Mucosa of descending colon (tissue), 3 donors: ENCODE data around the gene MEGF11. TPM values are rescaled to one million over a fixed set of nuclear protein-coding genes. Genes with fewer than 3 reads are reported as not detected.
A peak's percentile ranks its signal among the peaks of the same experiment; 100 is the strongest.

Experiments used
- ATAC-seq: fragments of 200-7000 bp; cut with Tn5 transposase; one replicate; pipeline ENCODE4 v1.9.1; 2020; ENCODE audit warnings: mild to moderate bottlenecking, moderate library complexity
- DNase-seq, 3 donors: peaks; one replicate each; pipeline ENCODE4 v3.0.0-alpha.2; 2020
- H3K36me3 ChIP-seq: fragments of 200-600 bp; one replicate; pipeline ENCODE4 v1.8.0; 2021; ENCODE audit warnings: low read depth, mild to moderate bottlenecking
- H3K4me1 ChIP-seq: fragments of 200-600 bp; one replicate; pipeline ENCODE4 v1.8.0; 2021; ENCODE audit warnings: low read depth, mild to moderate bottlenecking
- H3K4me3 ChIP-seq: fragments of 200-600 bp; one replicate; pipeline ENCODE4 v1.8.0; 2021; ENCODE audit warnings: mild to moderate bottlenecking
- H3K9me3 ChIP-seq: fragments of 200-600 bp; one replicate; pipeline ENCODE4 v1.8.0; 2021; ENCODE audit warnings: mild to moderate bottlenecking
- intact Hi-C, 2 donors: fragments of 100-400 bp; cut with DNase I in 1 of 2; cut with micrococcal nuclease in 1 of 2; formaldehyde crosslinking; loops; one replicate each; pipeline versions ENCODE4 v1.11.0 to v1.11.1; 2022; cut with DNase I, micrococcal nuclease
- total RNA-seq, 3 donors: library from RNA; stranded (reverse); fragmentation: NEBNext Ultra II Directional in 2 of 3; extraction: Animal tissue kit (Norgen Biotek cat#: 25700) in 2 of 3; gene quantifications; one replicate each; pipeline versions ENCODE4 v1.2.1 to v1.2.4, GENCODE V29; 2021 to 2023
- TF ChIP-seq, protein P1 (sequence below): fragments of 200-600 bp; IDR thresholded peaks from one replicate; pipeline ENCODE4 v1.8.0; 2022; ENCODE audit warnings: antibody characterized with exemption, mild to moderate bottlenecking
- donor health status: DM: no; HTN: no; CAD: no; lungs with moderate emphysema.
- donor health status: DM: no; HTN: no; CAD: no.
- donor health status: DM: no; HTN: yes; CAD: no.

Gene MEGF11
- total RNA-seq, 3 donors from 2014 or later, result 0.12 to 0.29 (median 0.19) TPM

DNA sequence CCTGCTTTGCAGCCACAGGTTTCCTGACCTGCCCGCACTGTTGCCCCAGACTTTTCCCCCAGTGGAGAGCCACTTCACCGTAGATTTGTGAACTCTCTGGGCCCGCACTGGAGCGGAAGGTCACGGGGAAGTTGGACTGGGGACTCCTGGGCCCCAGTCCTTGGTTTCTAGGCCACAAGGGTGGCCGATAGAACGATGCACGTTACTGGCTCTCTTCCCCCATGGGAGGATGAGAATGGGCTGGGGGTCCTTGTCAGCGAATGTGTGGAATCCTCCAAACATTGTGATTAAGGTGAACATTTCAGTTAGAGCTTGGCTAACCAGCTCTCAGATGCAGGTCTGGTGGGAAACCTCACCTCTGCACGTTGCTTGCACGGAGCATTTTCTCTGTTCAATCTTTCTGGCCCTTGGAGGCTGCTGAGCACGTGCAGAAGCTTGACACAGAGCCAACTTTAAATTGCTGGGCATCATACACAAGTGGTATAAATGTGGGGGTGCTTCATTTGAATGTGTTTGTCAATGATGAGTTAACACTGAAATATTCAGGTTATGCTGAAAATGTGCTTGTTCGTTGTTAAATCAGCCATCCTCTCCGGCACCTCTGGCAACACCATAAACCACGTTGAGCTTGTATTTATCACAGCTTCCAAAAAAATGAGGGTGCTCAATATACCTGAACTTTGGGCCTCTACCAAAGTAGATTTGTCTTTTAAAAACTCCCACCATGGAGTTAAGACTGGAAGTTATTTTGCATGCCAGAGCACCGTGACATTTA lies 40.8 kb upstream of the MEGF11 start:
- Histone ChIP-seq H3K9me3 (no peaks in the 10 kb centered on the region), H3K4me1 (peaks cover 25% of the 10 kb centered on the region), H3K4me3 (peak overlapping the region; percentile 61), H3K36me3 (no peaks in the 10 kb centered on the region)
- intact Hi-C loops, result no loop called here
- ATAC-seq (peak; percentile 55), DNase-seq (peak in 1 of 3 donors; percentile 69)
- TF ChIP-seq, protein P1, sequence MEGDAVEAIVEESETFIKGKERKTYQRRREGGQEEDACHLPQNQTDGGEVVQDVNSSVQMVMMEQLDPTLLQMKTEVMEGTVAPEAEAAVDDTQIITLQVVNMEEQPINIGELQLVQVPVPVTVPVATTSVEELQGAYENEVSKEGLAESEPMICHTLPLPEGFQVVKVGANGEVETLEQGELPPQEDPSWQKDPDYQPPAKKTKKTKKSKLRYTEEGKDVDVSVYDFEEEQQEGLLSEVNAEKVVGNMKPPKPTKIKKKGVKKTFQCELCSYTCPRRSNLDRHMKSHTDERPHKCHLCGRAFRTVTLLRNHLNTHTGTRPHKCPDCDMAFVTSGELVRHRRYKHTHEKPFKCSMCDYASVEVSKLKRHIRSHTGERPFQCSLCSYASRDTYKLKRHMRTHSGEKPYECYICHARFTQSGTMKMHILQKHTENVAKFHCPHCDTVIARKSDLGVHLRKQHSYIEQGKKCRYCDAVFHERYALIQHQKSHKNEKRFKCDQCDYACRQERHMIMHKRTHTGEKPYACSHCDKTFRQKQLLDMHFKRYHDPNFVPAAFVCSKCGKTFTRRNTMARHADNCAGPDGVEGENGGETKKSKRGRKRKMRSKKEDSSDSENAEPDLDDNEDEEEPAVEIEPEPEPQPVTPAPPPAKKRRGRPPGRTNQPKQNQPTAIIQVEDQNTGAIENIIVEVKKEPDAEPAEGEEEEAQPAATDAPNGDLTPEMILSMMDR, result no peak

DNA sequence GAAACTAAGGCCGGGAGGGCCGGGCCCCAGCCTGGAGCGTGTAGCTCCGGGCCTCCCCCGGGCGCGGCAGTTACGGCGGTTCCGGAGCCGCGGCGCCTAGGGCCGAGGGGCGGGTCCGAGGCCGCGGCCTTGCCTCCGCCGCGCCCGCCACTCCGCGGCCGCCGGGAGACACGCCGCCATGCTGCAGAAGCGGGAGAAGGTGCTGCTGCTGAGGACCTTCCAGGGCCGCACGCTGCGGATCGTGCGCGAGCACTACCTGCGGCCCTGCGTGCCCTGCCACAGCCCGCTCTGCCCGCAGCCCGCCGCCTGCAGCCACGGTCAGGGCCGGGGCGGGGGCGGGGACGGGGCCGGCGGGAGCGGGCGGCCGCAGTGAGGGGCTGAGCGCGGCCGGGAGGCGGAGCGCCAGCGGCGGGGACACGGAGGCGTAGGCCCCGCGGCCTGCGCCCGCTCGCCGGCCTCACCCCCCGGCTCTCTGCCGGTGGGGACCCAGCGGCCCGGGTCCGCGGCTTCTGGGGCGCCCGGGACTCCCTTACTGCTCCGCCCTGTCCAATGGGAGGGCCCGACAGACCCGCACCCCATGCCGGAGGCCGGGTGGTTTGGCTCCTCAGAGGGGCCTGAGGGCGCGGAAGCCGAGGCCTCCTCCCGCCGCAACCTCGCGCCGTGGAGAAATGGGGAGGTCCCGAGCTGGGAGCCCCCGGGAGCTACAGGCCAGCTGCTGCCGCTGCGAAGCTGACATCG lies 40.0 kb upstream of the MEGF11 start, which contains the start of gene DIS3L:
TSS of gene DIS3L (plus strand) at position 150 of the 738 bp plus-strand sequence. CDS start at position 179, 29 bp downstream.
- DNase-seq, result peak; percentile 75 to 82 (median 78)
- peaks cover 25% of the 10 kb centered on the region for H3K4me1 ChIP-seq
- intact Hi-C loops, result no loop called here
- TF ChIP-seq, protein P1, result no peak
- peak; percentile 91 for ATAC-seq
- H3K36me3 ChIP-seq, result no peaks in the 10 kb centered on the region
- peak within 1 kb of the TSS; percentile 61 for H3K4me3 ChIP-seq
- H3K9me3 ChIP-seq, result no peaks in the 10 kb centered on the region

DNA sequence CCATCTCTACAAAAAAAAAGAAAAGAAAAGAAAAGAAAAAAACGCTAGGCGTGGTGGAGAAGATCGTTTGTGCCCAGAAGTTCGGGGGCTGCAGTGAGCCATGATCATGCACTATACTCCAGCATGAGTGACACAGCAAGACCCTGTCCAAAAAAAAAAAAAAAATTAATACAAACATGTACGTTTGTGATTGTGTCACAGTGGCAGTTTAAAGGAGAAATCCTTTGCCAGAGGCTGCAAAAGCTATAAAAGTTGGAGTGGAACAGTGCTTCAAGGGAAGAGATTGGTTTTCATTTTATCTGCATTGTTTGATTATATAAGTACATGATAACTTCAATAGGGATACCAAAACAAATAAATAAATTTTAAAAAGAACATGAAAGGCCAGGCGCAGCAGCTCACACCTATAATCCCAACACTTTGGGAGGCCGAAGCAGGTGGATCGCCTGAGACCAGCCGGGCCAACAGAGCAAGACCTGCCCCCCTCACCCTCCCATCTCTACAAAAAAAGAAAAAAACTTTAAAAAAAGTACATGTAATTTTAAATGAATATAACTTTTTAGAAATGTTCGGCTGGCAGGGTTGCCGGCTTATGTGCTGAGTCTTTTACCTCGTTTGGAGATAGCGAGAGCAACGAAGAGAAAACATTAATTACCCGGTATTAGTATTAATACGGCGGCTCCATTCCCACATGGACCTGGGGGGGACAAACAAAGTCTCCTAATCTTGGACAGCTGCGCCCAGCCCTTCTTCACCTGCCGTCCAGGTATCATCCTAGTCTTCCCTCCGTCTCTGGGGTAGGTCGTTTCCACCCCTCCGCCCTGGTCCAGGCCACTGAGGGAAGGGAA lies 39.2 kb upstream of the MEGF11 start:
- DNase-seq, result peak in 1 of 3 donors; percentile 34
- ATAC-seq, result no peak
- intact Hi-C loops, result no loop called here

DNA sequence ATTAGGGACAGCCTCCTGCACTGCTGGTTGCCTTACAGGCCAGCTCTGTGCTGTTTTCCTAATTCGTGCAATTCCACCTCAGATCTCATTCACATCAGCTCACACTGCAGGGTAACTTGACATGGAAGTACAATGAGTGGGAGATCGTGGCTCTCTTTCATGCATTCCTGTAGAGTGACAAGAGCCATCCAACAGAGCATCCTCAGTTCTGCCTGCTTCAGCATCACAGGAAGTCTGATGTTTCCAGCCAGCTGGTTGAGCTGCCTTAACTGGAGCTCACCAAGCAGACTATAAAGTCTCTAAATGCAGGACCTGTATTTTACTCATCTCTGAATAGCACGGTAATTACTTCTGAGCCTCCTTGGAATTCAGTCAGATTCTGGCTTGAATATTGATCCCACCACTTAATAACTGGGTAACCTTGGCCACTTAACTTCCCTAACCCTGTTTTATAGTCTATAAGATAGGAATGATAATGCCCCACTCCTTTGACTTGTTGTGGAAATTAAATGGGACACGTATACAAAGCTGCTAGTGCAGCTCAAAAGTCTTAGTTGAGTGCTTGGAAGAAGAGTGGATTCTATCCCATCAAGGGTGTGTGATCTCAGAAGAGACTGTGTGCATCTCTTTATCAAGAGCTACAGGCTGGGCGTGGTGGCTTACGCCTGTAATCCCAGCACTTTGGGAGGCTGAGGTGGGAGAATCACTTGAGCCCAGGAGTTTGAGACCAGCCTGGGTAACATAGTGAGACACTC lies 38.4 kb upstream of the MEGF11 start:
- Histone ChIP-seq H3K4me3 (no peak overlapping the region), H3K9me3 (no peaks in the 10 kb centered on the region), H3K4me1 (peaks cover 25% of the 10 kb centered on the region), H3K36me3 (no peaks in the 10 kb centered on the region)
- TF ChIP-seq, protein P1, result no peak
- intact Hi-C loops, result no loop called here
- ATAC-seq (no peak), DNase-seq (no peak)

More for the DNA sequence above, 39.2 kb upstream of the MEGF11 start:
- Histone ChIP-seq H3K9me3 (no peaks in the 10 kb centered on the region), H3K4me3 (peak overlapping the region; percentile 61), H3K36me3 (no peaks in the 10 kb centered on the region), H3K4me1 (peaks cover 25% of the 10 kb centered on the region)
- TF ChIP-seq, protein P1, result no peak

DNA sequence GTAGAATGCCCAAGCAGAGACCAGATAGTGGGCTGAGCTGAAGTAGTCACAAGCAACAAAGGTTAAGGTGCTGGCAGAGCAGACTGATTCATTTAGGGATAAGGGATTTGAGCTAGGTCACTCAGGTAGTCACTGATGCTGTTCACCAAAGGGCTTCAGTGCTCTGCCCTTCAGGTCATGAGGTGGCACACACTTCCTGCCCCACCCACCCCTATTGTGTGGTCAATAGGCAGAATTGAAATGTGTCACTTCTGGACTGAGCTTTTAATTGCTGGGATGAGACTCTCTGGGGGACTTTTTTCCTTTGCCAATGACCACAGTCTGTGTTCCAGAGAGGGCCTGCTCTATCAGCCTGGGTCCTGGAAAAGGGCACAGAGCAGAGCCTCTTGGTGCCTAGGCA lies 37.0 kb upstream of the MEGF11 start:
- TF ChIP-seq, protein P1, result no peak
- Histone ChIP-seq H3K4me3 (no peak overlapping the region), H3K36me3 (no peaks in the 10 kb centered on the region), H3K9me3 (no peaks in the 10 kb centered on the region), H3K4me1 (peaks cover 24% of the 10 kb centered on the region)
- intact Hi-C loops, result no loop called here
- ATAC-seq (no peak), DNase-seq (no peak)
